GM20431 (cell line): Measurements from ENCODE around the gene FAF2.

ENCODE experiments used
- in situ Hi-C: fragments of 300-500 bp; cut with MseI, MboI; formaldehyde crosslinking; loops from one replicate; pipeline ENCODE4 v1.15.0; 2020; ENCODE audit warnings: low sequenced_read_pairs; ENCODE audit not compliant: unreplicated experiment

FAF2 gene

DNA sequence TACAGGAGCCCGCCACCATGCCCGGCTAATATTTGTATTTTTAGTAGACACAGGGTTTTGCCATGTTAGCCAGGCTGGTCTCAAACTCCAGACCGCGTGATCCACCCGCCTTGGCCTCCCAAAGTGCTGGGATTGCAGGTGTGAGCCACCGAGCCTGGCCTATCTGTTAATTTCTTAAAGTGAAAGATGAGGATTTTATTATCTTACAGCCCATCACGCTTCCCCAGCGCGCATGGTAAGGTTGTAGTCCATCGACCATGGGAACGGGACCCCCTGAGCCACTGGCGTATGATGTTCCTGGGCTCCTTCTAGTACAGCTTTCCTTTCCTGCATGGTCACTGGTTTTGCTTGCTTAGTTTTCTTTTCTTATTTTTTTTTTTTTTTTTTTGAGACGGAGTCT lies 109.7 kb downstream of the FAF2 start:
- in situ Hi-C loops: no loop called here
